Activated naive CD8-positive, alpha-beta T cell (primary cell): ENCODE measurements around the gene ITCH.
"Not testable (repeated sequence)": the region's sequence is repeated elsewhere in the genome, so short reads cannot be mapped to it uniquely, and the experiment has no call there.

Experiments used
- H3K27ac Mint-ChIP-seq: one replicate; pipeline ENCODE4 v1.8.0; 2021; ENCODE audit warnings: mixed read lengths
- H3K27me3 Mint-ChIP-seq: one replicate; pipeline ENCODE4 v1.8.0; 2021; ENCODE audit warnings: mixed read lengths
- H3K36me3 Mint-ChIP-seq: one replicate; pipeline ENCODE4 v1.8.0; 2021; ENCODE audit warnings: mixed read lengths
- H3K4me1 Mint-ChIP-seq: one replicate; pipeline ENCODE4 v1.8.0; 2021; ENCODE audit warnings: low read depth, mixed read lengths
- H3K4me3 Mint-ChIP-seq: one replicate; pipeline ENCODE4 v1.8.0; 2021; ENCODE audit warnings: mild to moderate bottlenecking, mixed read lengths
- H3K9me3 Mint-ChIP-seq: one replicate; pipeline ENCODE4 v1.8.0; 2021; ENCODE audit warnings: low read depth, mixed read lengths

Gene ITCH

DNA sequence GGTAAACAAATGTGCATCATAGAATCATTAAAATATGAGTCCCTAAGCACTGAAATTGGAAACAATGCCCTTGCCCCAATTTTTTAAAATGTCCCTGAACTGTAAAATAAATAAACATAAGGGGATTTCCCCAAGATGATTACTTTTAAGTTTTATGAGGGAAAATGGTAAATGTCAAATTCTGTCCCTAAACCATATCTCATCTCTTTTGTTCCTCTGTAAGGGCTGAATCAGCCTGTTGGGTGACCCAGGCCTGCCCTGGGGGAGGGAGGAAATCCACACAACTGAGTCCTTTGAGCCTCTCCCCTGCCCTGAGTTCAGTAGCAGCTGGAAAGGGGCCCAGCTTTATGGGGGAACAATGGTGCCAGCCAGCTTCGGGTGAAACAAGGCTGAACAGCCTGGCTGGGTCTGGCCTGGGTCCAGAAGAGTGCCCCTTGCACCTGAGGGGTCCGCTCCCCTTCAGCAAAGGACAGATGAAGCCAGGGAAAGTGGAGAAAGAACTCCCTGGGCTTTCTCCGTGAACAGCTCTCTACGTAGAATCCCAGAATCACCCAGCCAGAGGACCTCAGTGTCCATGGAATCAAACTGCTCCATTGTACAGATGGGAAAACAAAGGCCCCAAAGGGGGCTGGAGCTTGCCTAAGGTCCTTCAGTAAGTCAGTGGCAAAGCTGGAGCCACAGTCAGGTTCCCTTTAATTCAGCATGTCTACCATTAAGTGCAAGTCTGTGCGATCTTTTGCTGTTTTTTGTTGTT is 28.2 kb upstream of the ITCH start:
- no peaks in the 10 kb centered on the region for H3K4me1 Mint-ChIP-seq
- H3K9me3 Mint-ChIP-seq: no peaks in the 10 kb centered on the region
- no peak overlapping the region for H3K27ac Mint-ChIP-seq
- H3K4me3 Mint-ChIP-seq: no peak overlapping the region
- H3K36me3 Mint-ChIP-seq: no peaks in the 10 kb centered on the region
- no peaks in the 10 kb centered on the region for H3K27me3 Mint-ChIP-seq

- Mint-ChIP-seq H3K4me1 (no peaks in the 10 kb centered on the region), H3K27me3 (no peaks in the 10 kb centered on the region), H3K9me3 (no peaks in the 10 kb centered on the region), H3K4me3 (no peak overlapping the region), H3K36me3 (no peaks in the 10 kb centered on the region), H3K27ac (no peak overlapping the region)
Measured at GRCh38 chr20:34337544-34337943, 25.5 kb upstream of the ITCH start.

DNA sequence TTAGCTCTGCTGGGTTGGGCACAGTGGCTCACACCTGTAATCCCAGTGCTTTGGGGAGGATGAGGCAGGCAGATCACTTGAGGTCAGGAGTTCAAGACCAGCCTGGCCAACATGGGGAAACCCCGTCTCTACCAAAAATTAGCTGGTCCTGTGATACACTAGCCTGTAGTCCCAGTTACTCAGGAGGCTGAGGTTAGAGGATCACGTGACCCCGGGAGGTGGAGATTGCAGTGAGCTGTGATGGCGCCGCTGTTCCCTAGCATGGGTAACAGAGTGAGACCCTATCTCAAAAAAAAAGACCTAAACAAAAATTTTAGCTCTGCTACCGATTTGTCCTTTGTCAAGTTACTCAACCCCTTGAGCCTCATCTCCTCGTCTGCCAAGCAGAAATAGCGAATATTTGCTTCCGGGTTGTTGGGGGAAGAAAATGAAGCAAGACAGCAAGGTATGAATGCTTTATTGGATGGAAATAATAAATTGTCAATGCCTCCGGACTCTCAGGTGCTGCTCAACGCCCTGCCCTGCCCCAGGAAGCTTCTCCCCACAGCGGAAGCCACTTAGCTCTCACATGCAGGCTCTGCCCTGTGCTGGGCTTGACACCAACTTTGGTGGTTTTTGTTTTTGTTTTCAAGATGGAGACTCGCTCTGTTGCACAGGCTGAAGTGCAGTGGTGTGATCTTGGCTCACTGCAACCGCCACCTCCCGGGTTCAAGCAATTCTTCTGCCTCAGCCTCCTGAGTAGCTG is 24.9 kb upstream of the ITCH start:
- Mint-ChIP-seq H3K27me3 (no peaks in the 10 kb centered on the region), H3K9me3 (no peaks in the 10 kb centered on the region), H3K27ac (no peak overlapping the region), H3K4me1 (no peaks in the 10 kb centered on the region), H3K36me3 (no peaks in the 10 kb centered on the region), H3K4me3 (no peak overlapping the region)

- not testable (repeated sequence) for H3K36me3 Mint-ChIP-seq, H3K27ac Mint-ChIP-seq, H3K4me1 Mint-ChIP-seq, H3K4me3 Mint-ChIP-seq, H3K9me3 Mint-ChIP-seq, H3K27me3 Mint-ChIP-seq
Measured at GRCh38 chr20:34340726-34341125, 22.3 kb upstream of the ITCH start.

GRCh38 chr20:34341199-34341598 is 21.9 kb upstream of the ITCH start:
- not testable (repeated sequence) for H3K36me3 Mint-ChIP-seq, H3K27me3 Mint-ChIP-seq, H3K4me3 Mint-ChIP-seq, H3K4me1 Mint-ChIP-seq, H3K9me3 Mint-ChIP-seq, H3K27ac Mint-ChIP-seq

DNA sequence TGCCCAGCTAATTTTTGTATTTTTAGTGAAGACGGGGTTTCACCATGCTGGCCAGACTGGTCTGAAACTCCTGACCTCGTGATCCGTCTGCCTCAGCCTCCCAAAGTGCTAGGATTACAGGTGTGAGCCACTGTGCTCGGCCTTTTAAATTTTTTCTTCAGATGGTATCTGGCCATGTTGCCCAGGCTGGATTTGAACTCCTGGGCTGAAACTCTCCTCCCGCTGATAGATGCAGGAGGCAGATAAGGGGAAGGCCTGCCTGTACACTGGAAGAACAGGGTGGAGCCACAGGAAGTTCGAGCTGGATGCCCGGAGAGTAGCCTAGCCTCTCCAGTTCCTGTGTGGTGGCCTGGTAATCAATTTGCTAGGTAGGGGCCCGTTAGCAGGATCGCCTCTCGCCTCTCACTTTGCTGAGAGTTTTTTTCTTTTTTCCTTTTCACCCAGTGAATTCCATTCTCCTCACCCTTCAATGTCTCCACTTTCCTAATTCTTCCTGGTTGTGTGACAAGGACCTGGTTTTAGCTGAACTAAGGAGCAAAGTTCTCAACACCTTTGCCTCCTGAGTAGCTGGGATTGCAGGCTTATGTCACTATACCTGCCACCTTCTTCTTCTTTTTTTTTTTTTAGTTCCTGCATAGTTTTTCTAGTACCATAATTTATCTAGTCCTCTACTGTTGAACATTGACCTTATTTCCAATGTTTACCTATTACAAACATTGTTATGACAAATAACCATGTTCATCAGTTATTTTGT is 19.4 kb upstream of the ITCH start:
- H3K27ac Mint-ChIP-seq: no peak overlapping the region
- H3K4me3 Mint-ChIP-seq: no peak overlapping the region

GRCh38 chr20:34344238-34344637 is 18.8 kb upstream of the ITCH start:
- no peaks in the 10 kb centered on the region for H3K36me3 Mint-ChIP-seq
- H3K27ac Mint-ChIP-seq: no peak overlapping the region
- no peaks in the 10 kb centered on the region for H3K4me1 Mint-ChIP-seq
- H3K9me3 Mint-ChIP-seq: no peaks in the 10 kb centered on the region
- no peak overlapping the region for H3K4me3 Mint-ChIP-seq
- no peaks in the 10 kb centered on the region for H3K27me3 Mint-ChIP-seq

More for the DNA sequence above, 19.4 kb upstream of the ITCH start:
- Mint-ChIP-seq H3K9me3 (no peaks in the 10 kb centered on the region), H3K36me3 (no peaks in the 10 kb centered on the region), H3K4me1 (no peaks in the 10 kb centered on the region), H3K27me3 (no peaks in the 10 kb centered on the region)

GRCh38 chr20:34345402-34345736 is 17.7 kb upstream of the ITCH start:
- Mint-ChIP-seq H3K27ac (no peak overlapping the region), H3K9me3 (no peaks in the 10 kb centered on the region), H3K4me1 (no peaks in the 10 kb centered on the region), H3K36me3 (no peaks in the 10 kb centered on the region), H3K27me3 (no peaks in the 10 kb centered on the region), H3K4me3 (no peak overlapping the region)

- H3K27me3 Mint-ChIP-seq, H3K9me3 Mint-ChIP-seq, H3K4me1 Mint-ChIP-seq, H3K27ac Mint-ChIP-seq, H3K4me3 Mint-ChIP-seq, H3K36me3 Mint-ChIP-seq: not testable (repeated sequence)
Measured at GRCh38 chr20:34345839-34346532, 17.1 kb upstream of the ITCH start.

DNA sequence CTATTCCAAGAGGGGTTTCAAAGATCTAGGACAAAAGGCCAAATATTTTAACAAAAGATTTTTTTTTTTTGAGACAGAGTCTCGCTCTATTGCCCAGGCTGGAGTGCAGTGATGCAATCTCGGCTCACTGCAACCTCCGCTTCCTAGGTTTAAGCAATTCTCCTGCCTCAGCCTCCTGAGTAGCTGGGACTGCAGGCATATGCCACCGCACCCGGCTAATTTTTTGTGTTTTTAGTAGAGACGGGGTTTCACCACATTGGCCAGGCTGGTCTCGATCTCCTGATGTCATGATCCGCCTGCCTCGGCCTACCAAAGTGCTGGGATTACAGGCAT is 16.6 kb upstream of the ITCH start:
- not testable (repeated sequence) for H3K36me3 Mint-ChIP-seq, H3K27me3 Mint-ChIP-seq, H3K4me1 Mint-ChIP-seq, H3K4me3 Mint-ChIP-seq, H3K27ac Mint-ChIP-seq, H3K9me3 Mint-ChIP-seq

DNA sequence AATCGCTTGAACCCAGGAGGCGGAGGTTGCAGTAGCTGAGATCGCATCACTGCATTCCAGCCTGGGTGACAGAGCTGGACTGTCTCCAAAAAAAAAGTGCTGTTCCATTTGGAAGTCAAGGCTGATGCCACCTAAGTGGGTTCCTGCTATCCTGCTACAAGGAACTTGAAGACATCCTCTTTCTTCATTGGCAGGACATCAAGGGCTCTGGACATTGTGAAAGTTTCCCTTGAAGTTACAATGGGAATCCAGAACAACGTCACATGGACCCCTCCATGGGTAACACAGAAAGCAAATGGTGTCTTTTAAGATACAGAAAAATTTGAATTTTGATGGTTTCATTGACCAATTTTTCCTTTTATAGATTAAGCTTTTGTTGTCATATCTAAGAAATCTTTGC is 15.5 kb upstream of the ITCH start:
- no peaks in the 10 kb centered on the region for H3K9me3 Mint-ChIP-seq

GRCh38 chr20:34350095-34350494 is 13.0 kb upstream of the ITCH start:
- no peak overlapping the region for H3K4me3 Mint-ChIP-seq

More for the DNA sequence above, 15.5 kb upstream of the ITCH start:
- H3K27ac Mint-ChIP-seq: no peak overlapping the region
- no peak overlapping the region for H3K4me3 Mint-ChIP-seq
- H3K36me3 Mint-ChIP-seq: no peaks in the 10 kb centered on the region
- H3K4me1 Mint-ChIP-seq: no peaks in the 10 kb centered on the region
- H3K27me3 Mint-ChIP-seq: no peaks in the 10 kb centered on the region

GRCh38 chr20:34353467-34353866 is 9.6 kb upstream of the ITCH start:
- H3K36me3 Mint-ChIP-seq, H3K27me3 Mint-ChIP-seq, H3K4me3 Mint-ChIP-seq, H3K27ac Mint-ChIP-seq, H3K4me1 Mint-ChIP-seq, H3K9me3 Mint-ChIP-seq: not testable (repeated sequence)

More at GRCh38 chr20:34350095-34350494, 13.0 kb upstream of the ITCH start:
- Mint-ChIP-seq H3K27ac (no peak overlapping the region), H3K36me3 (no peaks in the 10 kb centered on the region), H3K27me3 (no peaks in the 10 kb centered on the region), H3K9me3 (no peaks in the 10 kb centered on the region), H3K4me1 (no peaks in the 10 kb centered on the region)

GRCh38 chr20:34355427-34355826 is 7.6 kb upstream of the ITCH start:
- no peaks in the 10 kb centered on the region for H3K9me3 Mint-ChIP-seq
- no peaks in the 10 kb centered on the region for H3K27me3 Mint-ChIP-seq
- H3K27ac Mint-ChIP-seq: no peak overlapping the region
- H3K4me3 Mint-ChIP-seq: no peak overlapping the region
- no peaks in the 10 kb centered on the region for H3K36me3 Mint-ChIP-seq
- H3K4me1 Mint-ChIP-seq: no peaks in the 10 kb centered on the region

DNA sequence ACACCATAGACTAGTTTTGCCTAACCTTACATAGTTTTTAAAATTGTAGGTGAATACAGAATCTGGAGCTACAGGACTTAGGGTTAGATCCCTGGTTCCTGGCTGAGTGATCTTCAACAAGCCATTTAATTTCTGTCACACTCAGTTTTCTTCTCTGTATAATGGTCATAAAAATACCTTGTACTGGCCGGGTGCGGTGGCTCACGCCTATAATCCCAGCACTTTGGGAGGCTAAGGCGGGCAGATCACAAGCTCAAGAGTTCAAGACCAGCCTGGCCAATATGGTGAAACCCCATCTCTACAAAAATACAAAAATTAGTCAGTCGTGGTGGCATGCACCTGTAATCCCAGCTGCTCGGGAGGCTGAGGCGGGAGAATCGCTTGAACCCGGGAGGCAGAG is 3.3 kb upstream of the ITCH start:
- H3K4me3 Mint-ChIP-seq, H3K9me3 Mint-ChIP-seq, H3K27ac Mint-ChIP-seq, H3K36me3 Mint-ChIP-seq, H3K27me3 Mint-ChIP-seq: not testable (repeated sequence)
- H3K4me1 Mint-ChIP-seq: peaks cover 12% of the 10 kb centered on the region
